IMR-90 (cell line): ENCODE results near the gene IPO13. TPM values are rescaled to one million over a fixed set of nuclear protein-coding genes. Genes with fewer than 3 reads are reported as not detected.

ENCODE experiments used
- ATAC-seq: fragments of 200-7000 bp; cut with Tn5 transposase; 2 replicates; pipeline ENCODE4 v1.9.1; 2020; ENCODE audit warnings: low read depth, mild to moderate bottlenecking, moderate library complexity
- BruUV-seq: library from RNA; stranded (reverse); fragments of 400-500 nt; replicated peaks from 2 replicates; lab custom pipeline; 2021; lab: Mats Ljungman, UMichigan
- CTCF ChIA-PET: fragments of 300-600 bp; formaldehyde crosslinking; extraction: SDS; loops from one replicate; lab custom pipeline; 2021; ENCODE audit warnings: antibody characterized with exemption; lab: Yijun Ruan, JAX
- POLR2A ChIA-PET: fragments of 300-600 bp; sonication (Branson Sonifier 250); formaldehyde crosslinking; loops from one replicate; lab custom pipeline; 2022; ENCODE audit warnings: antibody characterized with exemption; ENCODE audit not compliant: unreplicated experiment; lab: Charles Lee
- DNase-seq: peaks from one replicate; pipeline ENCODE4 v3.0.0; 2013
- H2AFZ ChIP-seq: replicated peaks from 2 replicates; pipeline ENCODE3; 2013; ENCODE audit warnings: low read length, mild to moderate bottlenecking; ENCODE audit not compliant: poor library complexity
- H2AK5ac ChIP-seq: 2 replicates; pipeline ENCODE4 v1.6.1; 2013; ENCODE audit warnings: low read depth, low read length, inconsistent platforms
- H2AK9ac ChIP-seq: replicated peaks from 2 replicates; pipeline ENCODE3; 2013; ENCODE audit warnings: mild to moderate bottlenecking, low read depth, low read length, moderate library complexity; ENCODE audit not compliant: poor library complexity
- H2BK120ac ChIP-seq: 2 replicates; pipeline ENCODE4 v1.6.1; 2013; ENCODE audit warnings: low read depth, low read length, inconsistent platforms
- H2BK15ac ChIP-seq: 3 replicates; pipeline ENCODE4 v1.6.1; 2013; ENCODE audit warnings: low read depth, low read length, inconsistent platforms
- H2BK20ac ChIP-seq: 2 replicates; pipeline ENCODE4 v1.6.1; 2013; ENCODE audit warnings: low read depth, mild to moderate bottlenecking, inconsistent platforms, low read length, moderate library complexity
- H2BK5ac ChIP-seq: 2 replicates; pipeline ENCODE4 v1.6.1; 2013; ENCODE audit warnings: mild to moderate bottlenecking, low read depth, low read length, inconsistent platforms; ENCODE audit not compliant: poor library complexity, severe bottlenecking
- H3K14ac ChIP-seq: replicated peaks from 2 replicates; pipeline ENCODE4 v1.6.1; 2013; ENCODE audit warnings: low read depth, low read length, inconsistent platforms
- H3K18ac ChIP-seq: 2 replicates; pipeline ENCODE4 v1.6.1; 2013; ENCODE audit warnings: low read depth, low read length, control low read depth
- H3K23ac ChIP-seq: 2 replicates; pipeline ENCODE4 v1.6.1; 2013; ENCODE audit warnings: low read depth, low read length, inconsistent platforms
- H3K27ac ChIP-seq: 2 replicates; pipeline ENCODE4 v1.5.1; 2013; ENCODE audit warnings: mild to moderate bottlenecking, control low read depth, low read length; ENCODE audit not compliant: insufficient read depth
- H3K27me3 ChIP-seq: 2 replicates; pipeline ENCODE4 v1.6.1; 2013; ENCODE audit warnings: low read length; ENCODE audit not compliant: control insufficient read depth, insufficient read depth
- H3K36me3 ChIP-seq: 2 replicates; pipeline ENCODE4 v1.6.1; 2013; ENCODE audit warnings: low read length, mixed read lengths; ENCODE audit not compliant: control insufficient read depth, insufficient read depth
- H3K4ac ChIP-seq: 2 replicates; pipeline ENCODE4 v1.6.1; 2013; ENCODE audit warnings: low read depth, low read length, inconsistent platforms
- H3K4me1 ChIP-seq: 2 replicates; pipeline ENCODE4 v1.6.1; 2013; ENCODE audit warnings: low read length, mixed read lengths; ENCODE audit not compliant: control insufficient read depth, insufficient read depth
- H3K4me2 ChIP-seq: 2 replicates; pipeline ENCODE4 v1.6.1; 2013; ENCODE audit warnings: low read depth, mild to moderate bottlenecking, control low read depth, low read length, moderate library complexity
- H3K4me3 ChIP-seq: 2 replicates; pipeline ENCODE4 v1.5.1; 2013; ENCODE audit warnings: low read depth, mild to moderate bottlenecking, control low read depth, low read length, moderate library complexity; ENCODE audit not compliant: insufficient read depth
- H3K56ac ChIP-seq: 2 replicates; pipeline ENCODE4 v1.6.1; 2013; ENCODE audit warnings: low read length, inconsistent platforms; ENCODE audit not compliant: insufficient read depth; ENCODE audit errors: extremely low read depth
- H3K79me1 ChIP-seq, 2 experiments: 2 replicates each; pipeline ENCODE4 v1.6.1; 2013; ENCODE audit warnings: low read length in 2 of 2, inconsistent platforms in 1 of 2, low read depth in 1 of 2
- H3K9ac ChIP-seq: 2 replicates; pipeline ENCODE4 v1.6.1; 2013; ENCODE audit warnings: low read depth, low read length, control low read depth
- H3K9me1 ChIP-seq: 2 replicates; pipeline ENCODE4 v1.6.1; 2013; ENCODE audit warnings: low read length, inconsistent platforms; ENCODE audit not compliant: insufficient read depth
- H3K9me3 ChIP-seq: 2 replicates; pipeline ENCODE4 v1.6.1; 2013; ENCODE audit warnings: low read length; ENCODE audit not compliant: control insufficient read depth, insufficient read depth
- H4K20me1 ChIP-seq: 2 replicates; pipeline ENCODE4 v1.6.1; 2013; ENCODE audit warnings: low read length, inconsistent platforms; ENCODE audit not compliant: insufficient read depth
- H4K5ac ChIP-seq: 2 replicates; pipeline ENCODE4 v1.6.1; 2013; ENCODE audit warnings: mild to moderate bottlenecking, low read depth, low read length, control low read depth
- H4K8ac ChIP-seq, 2 experiments: 2 replicates each; pipeline ENCODE4 v1.6.1; 2013; ENCODE audit warnings: low read depth in 2 of 2, low read length in 2 of 2, control low read depth in 1 of 2, inconsistent platforms in 1 of 2
- H4K91ac ChIP-seq: 2 replicates; pipeline ENCODE4 v1.6.1; 2013; ENCODE audit warnings: low read depth, low read length, inconsistent platforms; ENCODE audit not compliant: insufficient read depth
- BHLHE40 ChIP-seq: fragments of 150-350 bp; IDR thresholded peaks from 2 replicates; pipeline ENCODE4 v1.6.1; 2016; ENCODE audit warnings: mild to moderate bottlenecking, low read depth, low read length
- CEBPB ChIP-seq: IDR thresholded peaks from 2 replicates; pipeline ENCODE4 v1.6.1; 2012; ENCODE audit warnings: low read depth, low read length, improper control_type of control experiment
- CHD1 ChIP-seq: IDR thresholded peaks from 2 replicates; pipeline ENCODE4 v1.6.1; 2012; ENCODE audit warnings: low read depth, low read length, improper control_type of control experiment
- MAZ ChIP-seq: IDR thresholded peaks from 2 replicates; pipeline ENCODE4 v1.6.1; 2012; ENCODE audit warnings: low read depth, mild to moderate bottlenecking, low read length, improper control_type of control experiment, moderate library complexity, borderline replicate concordance
- MXI1 ChIP-seq: IDR thresholded peaks from 2 replicates; pipeline ENCODE4 v1.6.1; 2012; ENCODE audit warnings: low read depth, mild to moderate bottlenecking, low read length, moderate library complexity, borderline replicate concordance
- NFE2L2 ChIP-seq: fragments of 150-350 bp; IDR thresholded peaks from 2 replicates; pipeline ENCODE4 v1.6.1; 2016; ENCODE audit warnings: low read depth, mild to moderate bottlenecking, low read length
- POLR2A ChIP-seq: IDR thresholded peaks from 2 replicates; pipeline ENCODE4 v1.6.1; 2012; ENCODE audit warnings: mild to moderate bottlenecking, low read depth, low read length
- RAD21 ChIP-seq: IDR thresholded peaks from 2 replicates; pipeline ENCODE4 v1.6.1; 2012; ENCODE audit warnings: low read length, improper control_type of control experiment
- RCOR1 ChIP-seq: IDR thresholded peaks from 2 replicates; pipeline ENCODE4 v1.6.1; 2012; ENCODE audit warnings: mild to moderate bottlenecking, low read length, improper control_type of control experiment; ENCODE audit not compliant: insufficient replicate concordance
- RFX5 ChIP-seq: IDR thresholded peaks from 2 replicates; pipeline ENCODE4 v1.8.0; 2012; ENCODE audit warnings: low read depth, mild to moderate bottlenecking, low read length, moderate library complexity
- SMC3 ChIP-seq: fragments of 150-350 bp; IDR thresholded peaks from 2 replicates; pipeline ENCODE4 v1.6.1; 2016; ENCODE audit warnings: low read depth, mild to moderate bottlenecking, antibody characterized with exemption, low read length, moderate library complexity
- USF2 ChIP-seq: fragments of 150-350 bp; IDR thresholded peaks from 2 replicates; pipeline ENCODE4 v1.6.1; 2017; ENCODE audit warnings: mild to moderate bottlenecking, antibody characterized with exemption, low read length, low read depth
- WGBS, 2 experiments: methylation state at CpG; one replicate each; pipeline versions ENCODE4 v1.1.5 to v1.1.7; 2013; ENCODE audit warnings: missing lambda C conversion rate in 2 of 2; ENCODE audit not compliant: insufficient read length in 1 of 2; ENCODE audit errors: extremely low coverage in 2 of 2; 5-methylcytosine and 5-hydroxymethylcytosine counted together
- dilution Hi-C: fragments of 300-500 bp; cut with HindIII; formaldehyde crosslinking; loops from one replicate; pipeline ENCODE4 v1.14.3; 2018; ENCODE audit warnings: low sequenced_read_pairs; ENCODE audit not compliant: unreplicated experiment
- in situ Hi-C: fragments of 300-500 bp; cut with MboI; formaldehyde crosslinking; loops from 3 replicates; pipeline ENCODE4 v1.14.3; 2019; ENCODE audit warnings: low sequenced_read_pairs, inconsistent platforms, mixed read lengths
- intact Hi-C: fragments of 100-400 bp; cut with micrococcal nuclease; formaldehyde crosslinking; loops from 2 replicates; pipeline ENCODE4 v1.10.0; 2022
- polyA plus RNA-seq, 3 experiments: library from polyadenylated mRNA; depleted of rRNA; stranded (reverse); fragments of >200 nt; gene quantifications; 2 replicates each; pipeline ENCODE4 v1.2.3, GENCODE V29; 2012; ENCODE audit warnings: low replicate concordance in 1 of 3
- total RNA-seq: library from RNA; depleted of rRNA; stranded (reverse); fragments of >200 nt; gene quantifications from 2 replicates; pipeline ENCODE4 v1.2.3, GENCODE V29; 2012

IPO13 gene
- total and polyA plus RNA-seq, 2 of the 4 experiments (the other 2 are of a cell fraction): 15.2 to 18.7 TPM

GRCh38 chr1:43978551-43979260, 32.0 kb downstream of the IPO13 start, which contains the start of gene B4GALT2:
Gene B4GALT2, plus strand, starts transcription at chr1:43979210. Its CDS starts 1,951 bp downstream, at chr1:43981161.
- Histone ChIP-seq H3K9me1 (peaks cover 42% of the 10 kb centered on the region), H2AK5ac (peak within 1 kb of the TSS; percentile 76), H3K4me2 (peak within 1 kb of the TSS; percentile 96), H2AFZ (peak within 1 kb of the TSS; percentile 93), H3K4ac (peak within 1 kb of the TSS; percentile 95), H4K91ac (peak within 1 kb of the TSS; percentile 90), H3K4me1 (peaks cover 23% of the 10 kb centered on the region), H4K20me1 (peaks cover 50% of the 10 kb centered on the region), H3K27ac (peak within 1 kb of the TSS; percentile 86), H3K36me3 (peaks cover 35% of the 10 kb centered on the region), H3K27me3 (no peaks in the 10 kb centered on the region), H3K4me3 (peak within 1 kb of the TSS; percentile 72), H4K8ac (peak within 1 kb of the TSS; percentile 79), H3K56ac (peak within 1 kb of the TSS; percentile 39; the same call in 1 of the 2 replicates), H4K5ac (peak within 1 kb of the TSS; percentile 25), H2BK15ac (peak within 1 kb of the TSS; percentile 69; the same call in 2 of the 3 replicates), H3K79me1 (peaks cover 47 to 79% of the 10 kb centered on the region in 2 experiments; a peak in 3 of 4 replicates), H2BK20ac (no peak within 1 kb of the TSS), H2BK120ac (peak within 1 kb of the TSS; percentile 20), H3K23ac (peak within 1 kb of the TSS; percentile 84), H2AK9ac (peak within 1 kb of the TSS; percentile 100), H3K18ac (no peak within 1 kb of the TSS; the same call in 1 of the 2 replicates), H3K14ac (peak within 1 kb of the TSS; percentile 88), H2BK5ac (peak within 1 kb of the TSS; percentile 69), H3K9me3 (no peaks in the 10 kb centered on the region), H3K9ac (peak within 1 kb of the TSS; percentile 89)
- TF ChIP-seq MXI1 (no peak), SMC3 (no peak), POLR2A (0 out of 2 replicates have a peak, but pooled peaks have one; percentile 2), USF2 (no peak), CEBPB (no peak), RFX5 (no peak), RCOR1 (no peak), RAD21 (no peak), MAZ (peak; percentile 19; the same call in 1 of the 2 replicates), BHLHE40 (no peak), CHD1 (no peak), NFE2L2 (no peak)
- CTCF ChIA-PET: no interaction called here
- ATAC-seq (peak; percentile 33), DNase-seq (no peak)
- dilution Hi-C loops: no loop called here
- in situ Hi-C loops: no loop called here
- WGBS, 2 experiments: 11% methylated on average over 15 of the region's 54 CpGs; no CpG with 5 or more reads in 1 of the 2 experiments
- POLR2A ChIA-PET: no interaction called here
- intact Hi-C loops: no loop called here
- BruUV-seq: no TSS peak
